IPS DF 4.7 (cell line): ENCODE results near the gene TMEM218.

Source experiments
- DNase-seq: peaks from one replicate; pipeline ENCODE4 v3.0.0-alpha.2; 2013; ENCODE audit warnings: low spot score; ENCODE audit errors: extremely low read depth

TMEM218 gene

GRCh38 chr11:125075900-125076317 is 35.5 kb downstream of the TMEM218 start:
- no peak for DNase-seq

GRCh38 chr11:125075242-125075625 is 36.2 kb downstream of the TMEM218 start:
- DNase-seq, result no peak

DNA sequence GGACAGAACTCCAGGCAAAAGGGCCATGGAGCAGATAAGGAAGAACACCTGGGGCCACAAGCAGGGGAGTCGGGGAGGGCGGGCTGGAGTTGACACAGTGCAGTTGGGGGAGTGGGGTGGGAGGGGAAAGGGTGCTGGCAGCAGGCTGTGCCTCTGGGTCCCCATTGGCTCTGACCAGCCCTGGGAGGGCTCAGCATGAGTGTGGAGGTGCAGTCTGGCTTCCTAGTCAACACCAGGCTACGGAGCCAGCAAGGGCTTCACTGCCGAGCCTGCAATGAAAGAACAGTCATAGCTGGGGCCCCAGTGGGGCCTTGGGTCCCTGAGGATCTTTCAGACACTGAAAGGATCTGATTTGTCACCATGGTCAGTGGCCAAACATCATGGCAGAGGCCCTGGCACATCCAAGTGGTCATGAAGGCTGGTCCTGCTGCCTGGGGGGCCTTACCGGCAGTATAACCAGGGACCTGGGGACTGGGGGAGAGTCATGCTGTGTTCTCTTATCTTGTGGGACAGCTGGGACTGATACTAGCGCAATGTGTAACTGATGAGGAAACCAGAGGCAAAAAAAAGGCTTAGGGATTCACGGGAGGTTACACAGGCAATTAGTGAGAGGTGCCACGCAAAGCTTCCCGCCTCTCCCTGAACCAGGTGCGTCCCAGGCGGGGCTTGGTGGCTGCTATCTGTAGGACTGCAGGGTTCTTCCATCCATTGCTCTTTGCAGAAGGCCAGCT is 36.8 kb downstream of the TMEM218 start:
- no peak for DNase-seq

DNA sequence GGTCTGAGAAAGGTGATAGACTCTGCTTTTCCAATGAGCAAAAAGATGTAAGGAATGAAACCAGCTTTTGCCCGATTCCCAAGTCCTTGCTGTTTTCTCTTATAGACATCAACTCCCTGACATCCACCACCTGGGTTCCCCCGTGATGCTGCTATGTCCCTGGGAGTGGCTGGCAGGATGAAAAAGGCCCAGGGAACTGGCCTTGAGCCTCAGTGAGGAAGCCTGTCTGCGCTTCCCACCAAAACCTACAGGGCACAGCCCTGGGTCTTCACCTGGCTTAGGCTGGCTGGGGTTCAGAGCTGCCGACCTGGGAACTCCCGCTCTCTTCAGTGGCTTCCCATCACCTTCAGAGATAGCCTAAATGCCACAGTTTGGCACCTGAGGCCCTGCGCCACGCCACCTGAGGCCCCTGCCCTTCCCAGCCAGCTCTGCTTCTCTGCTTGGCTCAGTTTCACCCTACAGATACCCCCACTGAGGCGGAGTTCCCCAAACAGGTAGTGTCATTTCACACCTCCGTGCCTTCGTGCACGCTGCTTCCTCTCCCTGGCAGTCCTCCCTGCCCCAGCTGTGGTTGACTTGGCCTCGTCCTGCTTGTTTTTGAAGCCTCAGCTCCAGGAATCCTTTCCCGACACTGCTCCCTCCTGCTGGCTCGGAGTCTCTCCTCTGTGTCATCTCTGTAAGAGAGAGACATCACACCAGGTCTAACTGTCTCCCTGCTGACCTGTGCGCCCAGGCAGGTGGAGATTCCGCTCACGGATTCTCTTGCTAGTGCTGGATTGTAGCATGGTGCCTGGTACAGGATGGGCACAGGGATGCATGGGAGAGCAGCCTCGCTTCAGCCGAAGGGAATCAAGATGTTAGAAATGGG is 37.6 kb downstream of the TMEM218 start:
- DNase-seq, result no peak

DNA sequence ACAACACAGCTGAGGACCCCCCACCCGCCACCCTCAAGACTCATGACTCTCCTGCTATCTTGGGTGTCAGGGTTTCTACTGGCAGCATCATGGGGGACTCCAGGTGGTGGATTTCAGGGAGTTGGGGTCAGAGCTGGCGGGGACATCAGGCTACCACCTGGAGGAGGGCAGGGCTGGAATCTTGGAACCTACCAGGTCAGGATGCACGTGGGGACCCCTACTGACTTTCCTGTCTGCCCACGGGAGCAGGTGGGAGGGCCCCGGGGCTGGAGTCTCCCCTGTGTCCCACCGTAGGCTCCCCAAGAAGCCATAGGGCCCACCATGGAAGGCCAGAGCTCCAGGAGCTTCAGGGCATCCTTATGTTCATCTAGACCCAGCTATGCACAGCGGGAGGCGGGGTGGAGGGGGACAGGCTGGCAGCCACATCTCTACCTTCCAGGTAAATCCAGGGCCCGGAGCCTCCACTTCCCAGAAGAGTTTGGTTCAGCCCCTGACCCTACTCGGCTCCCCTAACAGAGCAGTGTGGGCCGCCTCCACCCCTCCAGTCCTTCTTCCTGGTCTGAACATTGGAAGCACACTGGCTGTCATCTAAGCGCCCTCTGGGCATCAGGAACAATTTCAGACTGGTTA is 38.4 kb downstream of the TMEM218 start:
- DNase-seq, result no peak

GRCh38 chr11:125072218-125072960 is 39.0 kb downstream of the TMEM218 start:
- no peak for DNase-seq

DNA sequence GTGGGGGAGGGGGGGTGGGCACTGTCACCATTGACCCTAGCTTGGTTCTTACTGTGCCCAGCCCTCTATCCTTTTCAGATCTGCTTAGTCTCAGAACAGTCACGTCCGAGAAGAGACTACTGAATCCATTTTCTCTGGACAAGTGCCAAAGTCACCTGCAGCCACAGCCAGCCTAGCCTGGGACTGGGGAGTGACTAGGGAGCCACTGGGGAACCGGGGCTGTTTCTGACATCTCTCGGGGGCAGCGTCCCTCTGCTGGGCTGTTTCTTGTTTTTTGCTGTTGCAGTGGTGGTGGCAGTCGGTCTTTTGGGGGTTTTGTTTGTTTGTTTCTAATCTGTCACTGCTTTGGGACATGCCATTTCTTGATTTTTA is 39.6 kb downstream of the TMEM218 start:
- no peak for DNase-seq

DNA sequence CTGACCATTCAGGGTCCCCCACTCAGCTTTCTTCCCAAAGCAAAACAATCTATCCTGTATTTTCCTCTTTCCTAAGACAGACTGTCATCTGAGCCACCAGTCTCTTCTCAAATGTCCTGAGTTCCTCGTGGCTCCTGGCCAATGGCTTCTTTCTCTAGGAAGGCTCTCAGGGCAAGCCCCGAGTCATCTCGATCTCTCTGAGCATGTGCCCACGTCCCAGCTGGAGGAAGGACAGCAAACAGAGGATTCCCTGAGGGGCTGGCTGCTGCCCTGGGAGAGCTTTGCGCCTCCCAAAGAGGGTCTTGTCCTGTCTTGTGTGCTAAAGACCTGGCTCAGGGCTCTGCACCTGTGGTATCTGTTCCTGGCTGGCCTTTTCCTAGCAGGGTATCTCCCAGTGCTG is 40.0 kb downstream of the TMEM218 start:
- no peak for DNase-seq

DNA sequence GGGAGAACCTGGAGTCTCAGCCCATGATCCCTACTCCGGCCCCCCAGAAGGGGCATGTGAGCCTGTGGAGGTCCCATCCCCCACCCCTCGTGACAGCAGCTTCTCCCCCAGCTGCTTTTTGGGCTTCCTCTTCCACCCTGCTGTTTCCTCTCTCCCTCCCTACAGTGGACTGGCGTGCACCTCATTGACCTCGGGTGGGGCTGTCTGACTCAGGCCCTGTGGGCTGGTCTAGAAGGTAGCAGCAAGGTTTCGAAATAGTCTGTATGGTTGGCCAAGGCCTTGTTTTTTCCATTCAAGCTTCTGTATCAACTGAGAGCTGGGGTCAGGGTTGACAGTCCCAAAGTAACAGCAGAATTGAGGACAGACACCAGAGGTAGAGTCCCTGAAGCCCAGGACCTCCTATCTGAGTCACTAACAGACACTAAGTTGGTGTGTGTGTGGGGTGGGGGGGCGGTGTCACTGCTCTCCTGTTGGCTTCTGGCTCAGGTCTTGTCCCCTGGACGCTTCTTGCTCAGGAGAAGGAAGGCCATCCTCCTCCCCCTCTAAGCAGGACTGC is 40.6 kb downstream of the TMEM218 start:
- no peak for DNase-seq

DNA sequence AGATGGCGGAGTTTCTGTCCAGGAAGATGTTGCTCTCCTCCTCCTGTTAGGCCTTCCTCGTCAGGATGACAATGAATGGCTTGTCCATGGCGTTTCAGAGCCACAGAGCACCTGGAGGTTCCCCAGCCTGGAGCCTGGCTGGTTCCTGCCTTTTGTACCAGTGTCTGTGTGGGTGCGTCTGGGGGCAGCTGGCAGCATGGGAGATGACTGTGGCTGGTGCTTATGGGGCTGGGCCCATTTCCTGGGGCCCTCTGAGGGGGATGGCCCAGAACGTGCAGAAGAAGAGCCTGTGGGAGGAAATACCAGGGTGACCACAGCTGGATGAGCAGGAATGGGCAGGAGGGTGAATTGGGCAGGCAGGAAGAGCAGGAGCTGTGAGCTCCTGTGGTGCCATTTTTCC is 41.6 kb downstream of the TMEM218 start:
- no peak for DNase-seq

DNA sequence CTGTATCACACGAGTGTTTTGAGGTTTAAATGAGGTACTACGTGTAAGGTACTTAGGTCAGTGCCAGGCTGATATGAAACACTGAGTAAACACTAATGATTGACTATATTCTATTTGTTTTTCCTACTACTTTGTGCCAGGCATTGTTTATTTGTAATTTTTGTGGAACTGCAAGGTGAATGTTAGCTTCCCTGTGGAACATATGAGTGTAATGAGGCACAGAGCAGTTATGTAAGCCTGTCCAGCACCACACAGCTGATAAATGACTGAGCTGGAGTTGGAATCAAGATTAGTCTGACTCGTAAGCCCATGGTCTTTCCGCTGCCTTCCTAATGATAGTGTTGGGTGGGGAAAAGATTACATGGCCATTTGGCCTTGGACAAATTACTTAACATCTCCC is 42.4 kb downstream of the TMEM218 start:
- DNase-seq, result no peak

GRCh38 chr11:125068368-125068767 is 43.1 kb downstream of the TMEM218 start:
- DNase-seq, result no peak

DNA sequence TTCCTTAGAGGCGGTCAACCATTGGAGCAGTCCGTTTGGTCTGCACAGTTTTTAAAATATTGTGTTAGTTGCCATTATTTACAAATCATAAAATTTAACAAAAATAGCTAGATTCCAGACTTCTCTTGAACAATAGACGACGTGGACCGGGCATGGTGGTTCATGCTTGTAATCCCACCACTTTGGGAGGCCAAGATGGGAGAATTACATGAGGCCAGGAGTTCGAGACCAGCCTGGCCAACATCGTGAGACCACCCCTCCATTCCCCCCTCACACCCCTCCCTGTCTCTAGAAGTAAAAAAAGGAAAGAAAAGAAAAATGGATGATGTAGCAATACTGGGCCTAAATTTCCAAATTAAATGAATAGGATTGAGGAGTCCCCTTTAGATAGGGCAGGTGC is 47.4 kb downstream of the TMEM218 start:
- DNase-seq, result no peak

GRCh38 chr11:125063429-125064043 is 47.9 kb downstream of the TMEM218 start:
- no peak for DNase-seq

DNA sequence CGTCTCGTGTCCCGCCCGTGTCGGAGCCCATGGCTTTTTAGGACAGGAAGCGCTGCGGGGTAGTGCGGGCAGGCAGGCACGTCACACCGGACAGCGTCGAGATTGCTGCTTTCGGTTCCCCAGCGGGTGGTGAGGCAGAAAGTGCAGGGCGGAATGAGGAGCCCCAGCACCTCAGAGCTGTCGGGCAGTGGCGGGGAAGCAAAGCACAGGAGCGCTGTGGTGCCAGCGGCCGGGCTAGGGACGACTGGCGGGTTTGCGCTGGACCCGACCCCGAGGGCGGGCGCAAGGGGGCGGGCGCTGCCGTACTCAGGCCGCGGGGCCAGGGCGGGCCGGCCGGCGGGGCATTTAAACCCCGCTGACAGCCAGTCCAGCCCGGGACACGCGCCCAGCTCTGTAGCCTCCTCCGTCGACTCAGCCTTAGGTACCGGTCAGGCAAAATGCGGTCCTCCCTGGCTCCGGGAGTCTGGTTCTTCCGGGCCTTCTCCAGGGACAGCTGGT is 48.4 kb downstream of the TMEM218 start, which contains the start of gene SLC37A2:
Gene SLC37A2 (plus strand): TSS at position 375 of the 498 bp plus-strand sequence. CDS start 63 bp downstream, at position 438.
- no peak for DNase-seq

DNA sequence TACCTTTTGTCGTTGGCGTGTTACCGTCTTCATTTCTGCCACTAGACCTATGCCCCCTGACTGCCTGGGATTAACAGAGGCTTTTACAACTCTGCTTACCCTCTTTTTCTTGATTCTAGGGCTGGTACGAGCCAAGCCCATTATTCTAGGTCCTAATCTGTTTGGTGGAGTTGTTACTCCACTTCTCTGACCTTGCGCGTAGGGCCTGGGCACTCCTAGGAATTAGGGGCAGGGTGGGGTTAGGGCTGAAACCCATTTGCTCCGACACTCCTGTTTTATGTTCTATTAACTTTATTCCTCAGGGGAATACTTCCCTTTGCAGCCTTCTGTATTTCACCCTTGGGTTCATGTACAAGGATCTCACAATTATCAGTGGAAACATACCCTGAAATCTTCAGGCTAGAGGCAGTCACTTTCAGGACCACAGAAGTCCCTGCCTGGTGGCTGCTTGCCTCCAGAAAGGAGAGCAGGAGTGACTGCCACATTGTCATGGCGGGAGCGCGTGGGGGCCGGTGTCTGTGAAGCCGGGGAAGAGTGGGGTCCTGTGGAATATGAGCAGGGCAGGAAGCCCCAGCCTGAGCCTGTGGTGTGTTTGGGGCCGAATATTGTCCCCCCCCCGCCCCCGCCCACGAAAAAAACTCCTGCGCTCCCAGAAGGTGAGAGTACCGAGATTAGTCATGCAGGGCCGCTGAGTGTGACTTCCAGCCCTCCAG is 49.1 kb downstream of the TMEM218 start:
- no peak for DNase-seq

DNA sequence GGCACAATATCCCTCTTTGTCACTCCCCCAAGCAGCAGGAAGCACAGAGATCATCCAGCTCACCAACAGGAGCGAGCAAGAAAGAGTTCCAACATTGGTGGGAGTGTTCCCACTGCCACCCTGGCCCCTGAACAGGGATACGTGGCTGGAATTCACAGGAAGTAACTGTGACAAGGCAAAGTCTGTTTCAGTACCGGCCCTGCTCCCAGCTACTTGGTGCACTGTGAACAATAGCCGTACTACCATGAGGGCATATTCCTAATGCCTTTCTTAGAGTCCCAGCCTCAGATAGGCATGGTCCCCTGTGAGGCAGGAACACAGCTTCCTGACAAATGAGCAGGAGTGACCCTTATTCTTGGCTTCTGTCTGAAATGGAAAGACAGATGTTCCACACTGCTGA is 50.1 kb downstream of the TMEM218 start:
- no peak for DNase-seq

DNA sequence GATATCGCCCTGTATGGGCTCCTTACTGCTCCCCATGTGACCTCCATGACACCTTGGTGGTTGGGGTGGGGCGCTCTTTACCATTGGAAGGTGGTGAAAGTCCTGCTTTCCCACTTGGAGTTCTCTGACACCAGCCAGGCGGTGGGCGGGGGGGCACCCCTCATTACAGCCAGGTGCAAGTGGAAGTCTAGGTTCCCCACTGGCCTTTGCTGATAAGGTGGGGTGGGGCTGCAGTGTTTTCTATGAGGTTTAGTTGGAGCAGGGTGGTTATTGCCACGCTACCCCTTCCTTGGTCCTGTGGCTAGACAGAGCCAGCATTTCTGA is 53.8 kb downstream of the TMEM218 start:
- no peak for DNase-seq

DNA sequence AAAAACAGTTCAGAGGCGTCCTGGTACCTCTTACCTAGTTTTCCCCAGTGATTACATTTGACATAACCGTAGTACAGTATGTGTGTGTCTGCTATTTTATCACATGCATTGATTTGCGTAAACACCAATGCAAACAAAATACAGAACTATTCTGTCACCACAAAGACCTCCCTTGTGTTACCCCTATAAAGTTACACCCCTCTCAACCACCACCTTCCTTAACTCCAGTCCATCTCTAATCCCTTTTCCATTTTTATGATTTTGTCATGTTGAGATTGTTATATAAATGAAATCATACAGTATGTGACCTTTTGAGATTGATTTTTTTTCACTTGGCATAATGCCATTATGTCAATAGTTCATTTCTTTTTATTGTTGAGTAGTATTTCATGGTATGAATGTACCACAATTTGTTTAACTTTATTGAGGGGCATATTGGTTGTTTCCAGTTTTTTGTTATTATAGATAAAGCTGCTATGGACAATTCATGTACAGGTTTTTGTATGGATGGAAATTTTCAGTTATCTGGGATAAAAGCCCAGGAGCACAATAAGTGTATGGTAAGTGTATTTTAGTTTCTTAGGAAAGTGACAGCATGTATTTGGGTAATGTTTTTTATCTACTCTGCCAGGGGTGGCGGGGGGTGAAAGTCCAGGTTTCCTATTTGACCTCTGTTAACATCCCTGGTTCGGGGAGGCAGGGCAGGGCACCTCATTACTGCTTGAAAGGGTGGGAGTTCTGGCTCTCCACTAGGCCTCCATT is 54.3 kb downstream of the TMEM218 start:
- no peak for DNase-seq
